Stimulated activated CD4-positive, alpha-beta T cell treated with anti-CD3 and anti-CD28 coated beads, Interleukin-15, amount 100 ng/mL, for 1 hour (primary cell): ENCODE data around the gene SCAPER.

Experiments used
- DNase-seq, 2 donors: peaks; one replicate each; pipeline ENCODE4 v3.0.0-alpha.2; 2020; ENCODE audit warnings: low read depth in 1 of 2, low spot score in 1 of 2

Gene SCAPER, protein sequence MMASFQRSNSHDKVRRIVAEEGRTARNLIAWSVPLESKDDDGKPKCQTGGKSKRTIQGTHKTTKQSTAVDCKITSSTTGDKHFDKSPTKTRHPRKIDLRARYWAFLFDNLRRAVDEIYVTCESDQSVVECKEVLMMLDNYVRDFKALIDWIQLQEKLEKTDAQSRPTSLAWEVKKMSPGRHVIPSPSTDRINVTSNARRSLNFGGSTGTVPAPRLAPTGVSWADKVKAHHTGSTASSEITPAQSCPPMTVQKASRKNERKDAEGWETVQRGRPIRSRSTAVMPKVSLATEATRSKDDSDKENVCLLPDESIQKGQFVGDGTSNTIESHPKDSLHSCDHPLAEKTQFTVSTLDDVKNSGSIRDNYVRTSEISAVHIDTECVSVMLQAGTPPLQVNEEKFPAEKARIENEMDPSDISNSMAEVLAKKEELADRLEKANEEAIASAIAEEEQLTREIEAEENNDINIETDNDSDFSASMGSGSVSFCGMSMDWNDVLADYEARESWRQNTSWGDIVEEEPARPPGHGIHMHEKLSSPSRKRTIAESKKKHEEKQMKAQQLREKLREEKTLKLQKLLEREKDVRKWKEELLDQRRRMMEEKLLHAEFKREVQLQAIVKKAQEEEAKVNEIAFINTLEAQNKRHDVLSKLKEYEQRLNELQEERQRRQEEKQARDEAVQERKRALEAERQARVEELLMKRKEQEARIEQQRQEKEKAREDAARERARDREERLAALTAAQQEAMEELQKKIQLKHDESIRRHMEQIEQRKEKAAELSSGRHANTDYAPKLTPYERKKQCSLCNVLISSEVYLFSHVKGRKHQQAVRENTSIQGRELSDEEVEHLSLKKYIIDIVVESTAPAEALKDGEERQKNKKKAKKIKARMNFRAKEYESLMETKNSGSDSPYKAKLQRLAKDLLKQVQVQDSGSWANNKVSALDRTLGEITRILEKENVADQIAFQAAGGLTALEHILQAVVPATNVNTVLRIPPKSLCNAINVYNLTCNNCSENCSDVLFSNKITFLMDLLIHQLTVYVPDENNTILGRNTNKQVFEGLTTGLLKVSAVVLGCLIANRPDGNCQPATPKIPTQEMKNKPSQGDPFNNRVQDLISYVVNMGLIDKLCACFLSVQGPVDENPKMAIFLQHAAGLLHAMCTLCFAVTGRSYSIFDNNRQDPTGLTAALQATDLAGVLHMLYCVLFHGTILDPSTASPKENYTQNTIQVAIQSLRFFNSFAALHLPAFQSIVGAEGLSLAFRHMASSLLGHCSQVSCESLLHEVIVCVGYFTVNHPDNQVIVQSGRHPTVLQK (N-terminal part only)

DNA sequence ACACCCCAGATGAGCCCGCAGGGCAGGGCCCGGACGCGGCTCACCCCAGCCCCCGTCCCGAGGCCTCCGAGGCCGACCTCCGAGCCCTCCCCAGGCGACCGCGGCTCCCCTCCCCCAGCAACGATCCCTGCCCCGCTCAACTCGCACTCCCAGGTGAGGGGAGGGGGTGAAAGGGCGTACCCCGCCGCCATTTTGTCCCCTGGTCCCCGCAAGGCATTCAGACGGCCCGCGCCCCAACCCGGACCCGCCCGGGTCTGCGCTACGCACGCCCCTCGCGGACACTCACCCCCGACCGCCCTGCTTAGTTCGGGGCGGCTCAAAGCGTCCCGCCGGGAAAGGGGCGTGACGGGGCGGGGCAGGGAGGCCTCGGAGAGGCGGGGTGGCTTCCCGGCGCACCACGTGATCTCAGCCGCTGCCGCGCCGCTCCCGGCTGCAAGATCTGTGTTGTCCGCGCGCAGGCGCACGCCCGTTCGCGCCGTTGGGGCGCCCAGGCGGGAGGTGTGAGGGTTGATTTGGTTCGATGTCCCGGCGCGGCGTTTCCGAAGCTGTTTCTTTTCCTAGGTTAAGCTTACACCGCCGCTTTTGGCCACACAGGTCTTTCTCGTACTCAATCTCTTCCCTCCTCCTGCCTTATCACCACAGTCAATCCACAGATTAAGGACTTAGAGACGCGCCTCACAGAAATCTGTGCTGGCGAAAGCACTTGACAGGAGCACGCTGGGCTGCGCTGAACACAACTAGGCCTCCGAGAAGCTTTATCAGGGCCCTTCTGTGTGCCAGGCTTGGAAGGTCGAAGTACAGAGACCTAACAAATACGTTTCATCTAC is at the start of gene SCAPER:
TSS of gene SCAPER (minus strand) at position 328 of the 827 bp plus-strand sequence. CDS start 21,523 bp downstream, outside the sequence.
- peak; percentile 84 to 90 for DNase-seq

GRCh38 chr15:76954744-76955143 is 49.6 kb upstream of the SCAPER start:
- no peak for DNase-seq

DNA sequence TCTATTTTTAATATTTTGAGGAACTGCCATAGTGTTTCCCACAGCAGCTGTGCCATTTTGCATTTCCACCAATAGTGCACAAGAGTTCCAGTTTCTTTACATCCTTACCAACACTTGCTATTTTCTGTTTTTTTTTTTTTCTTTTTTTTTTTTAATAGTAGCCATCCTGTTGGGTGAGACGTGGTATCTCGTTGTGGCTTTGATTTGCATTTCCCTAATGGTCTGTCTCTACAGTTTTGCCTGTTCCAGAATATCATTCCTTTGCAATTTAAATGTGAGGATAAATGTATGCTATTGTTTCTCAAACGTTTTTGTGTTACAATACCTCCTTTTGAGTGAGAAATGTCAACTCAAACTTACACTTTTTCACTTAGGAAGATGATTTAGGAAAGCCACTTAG is 48.8 kb upstream of the SCAPER start:
- no peak for DNase-seq

DNA sequence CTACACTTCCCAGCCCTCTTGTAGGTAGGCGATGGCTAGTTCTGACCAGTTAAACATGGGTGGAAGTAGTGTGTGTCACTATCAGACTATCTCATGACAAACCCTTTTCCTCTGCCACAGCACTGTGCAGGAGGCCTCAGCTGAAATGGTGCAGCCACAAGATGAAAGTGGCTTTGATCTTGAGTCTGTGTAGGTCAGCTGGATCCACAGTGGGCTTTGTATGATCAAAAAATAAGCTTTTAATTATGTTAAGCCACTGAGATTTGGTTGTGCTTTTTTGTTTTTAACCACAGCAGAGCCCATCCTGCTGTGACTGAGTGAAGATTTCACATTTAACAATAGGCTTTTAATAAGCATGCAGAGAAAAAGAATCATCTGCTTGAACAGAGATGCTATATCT is 46.1 kb upstream of the SCAPER start:
- DNase-seq = no peak

GRCh38 chr15:76947454-76947853 is 42.3 kb upstream of the SCAPER start:
- no peak for DNase-seq

DNA sequence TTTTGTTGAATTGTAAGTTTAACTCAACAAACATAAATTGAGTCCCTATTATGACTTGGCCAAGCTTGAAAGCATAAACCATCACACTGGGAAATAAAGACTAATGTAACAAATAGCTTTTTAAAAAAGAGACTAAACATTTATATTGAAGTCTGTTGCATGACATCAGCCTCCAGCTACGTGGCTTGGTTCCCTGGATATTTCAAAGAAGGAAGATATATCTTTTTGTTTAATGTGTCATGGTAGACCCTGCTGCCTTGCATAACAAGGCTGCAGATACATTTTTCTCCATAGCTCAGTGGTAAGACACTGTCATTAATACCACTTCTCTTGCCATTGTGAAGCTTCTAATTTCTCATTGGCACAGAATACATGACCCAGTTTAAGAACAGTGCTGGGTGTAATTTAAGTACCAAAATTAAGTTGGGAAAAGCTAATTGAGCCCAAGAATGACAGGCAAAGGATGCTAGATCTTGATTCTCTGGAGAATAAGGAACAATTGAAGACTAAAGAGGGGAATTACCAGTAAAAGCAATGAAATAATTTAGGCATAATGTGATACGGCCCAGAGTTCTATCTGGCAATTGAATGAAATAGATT is 40.5 kb upstream of the SCAPER start:
- DNase-seq = no peak

DNA sequence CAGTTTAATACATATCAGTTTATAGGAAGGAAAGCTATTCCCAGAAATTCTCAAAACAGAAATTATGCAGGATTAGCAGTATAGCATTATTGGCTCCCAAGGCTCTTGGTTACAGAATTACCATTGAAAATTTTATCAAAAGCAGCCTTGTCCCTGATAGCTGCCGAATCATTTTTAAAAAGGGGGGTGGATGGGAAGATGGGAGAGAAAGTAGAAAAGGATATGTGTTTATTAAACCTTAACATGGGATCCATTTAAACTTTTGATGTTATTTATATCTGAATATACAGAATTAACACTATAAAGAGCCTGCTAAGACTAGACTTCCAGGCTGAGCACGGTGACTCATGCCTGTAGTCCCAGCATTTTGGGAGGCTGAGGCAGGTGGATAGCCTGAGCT is 37.2 kb upstream of the SCAPER start:
- no peak for DNase-seq

- no peak for DNase-seq
These were observed 36.5 kb upstream of the SCAPER start for GRCh38 chr15:76941636-76942035.

DNA sequence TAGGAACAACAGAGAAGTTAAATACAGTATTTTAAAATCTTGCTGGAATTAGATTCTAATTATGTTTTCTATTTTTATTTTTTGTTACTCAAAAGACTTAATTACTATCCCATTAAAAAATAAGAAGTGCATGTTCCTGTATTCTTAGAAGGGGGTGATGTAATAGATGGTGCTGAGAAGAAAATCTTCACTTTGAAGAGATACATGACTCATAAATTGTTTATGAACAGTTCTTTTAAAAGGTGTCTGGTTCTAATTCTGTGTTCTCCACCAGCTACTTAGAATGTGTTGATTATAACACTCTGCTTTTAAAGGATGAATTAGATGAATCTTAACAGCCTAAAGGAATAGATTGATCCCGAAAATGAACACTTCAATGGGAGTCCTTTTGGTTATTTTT is 34.6 kb upstream of the SCAPER start:
- DNase-seq = no peak

- no peak for DNase-seq
These were observed 33.6 kb upstream of the SCAPER start for GRCh38 chr15:76938752-76939151.

GRCh38 chr15:76936671-76937070 is 31.5 kb upstream of the SCAPER start:
- no peak for DNase-seq

GRCh38 chr15:76935620-76936019 is 30.5 kb upstream of the SCAPER start:
- DNase-seq = no peak

- no peak for DNase-seq
These were observed 27.2 kb upstream of the SCAPER start for GRCh38 chr15:76932135-76932966.

GRCh38 chr15:76931397-76932134 is 26.4 kb upstream of the SCAPER start, which contains the start of gene RCN2:
RCN2 (plus strand) TSS chr15:76931749; CDS start chr15:76931842, 93 bp downstream.
- DNase-seq = peak; percentile 87 to 88

GRCh38 chr15:76930831-76931396 is 25.8 kb upstream of the SCAPER start:
- DNase-seq = no peak

DNA sequence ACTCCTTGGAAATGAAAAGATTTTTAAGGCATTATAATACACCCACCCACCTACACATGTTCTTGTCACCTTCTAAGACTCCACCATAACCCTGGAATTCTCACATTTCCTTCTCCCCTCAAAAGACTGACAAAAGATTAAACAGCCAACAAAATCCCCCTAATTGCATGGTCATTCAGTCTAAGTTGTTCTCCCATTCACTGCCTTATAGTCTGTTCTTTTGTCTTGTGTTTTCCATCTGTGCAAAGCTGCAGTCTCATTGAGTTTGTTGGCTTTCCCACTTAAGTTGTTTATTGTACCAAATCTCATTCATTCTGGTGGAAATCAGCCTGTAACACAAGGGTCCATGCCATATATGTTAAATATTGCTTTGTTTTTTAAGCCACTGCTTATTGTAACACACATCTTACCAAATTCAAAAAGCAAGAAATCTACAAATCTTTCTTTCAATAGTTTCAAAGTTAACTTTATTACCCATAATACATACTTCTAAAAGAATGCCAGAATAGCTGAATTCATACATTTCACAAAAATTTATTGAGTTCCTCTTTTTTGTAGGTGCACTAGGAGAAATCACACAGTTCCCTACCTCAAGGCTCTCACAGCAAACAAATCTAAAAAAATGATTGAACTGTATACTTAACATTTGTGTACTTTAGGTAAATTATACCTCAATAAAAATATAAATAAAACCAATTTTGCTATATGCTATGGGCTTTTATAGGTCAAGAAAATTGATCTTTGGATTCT is 24.0 kb upstream of the SCAPER start:
- no peak for DNase-seq

DNA sequence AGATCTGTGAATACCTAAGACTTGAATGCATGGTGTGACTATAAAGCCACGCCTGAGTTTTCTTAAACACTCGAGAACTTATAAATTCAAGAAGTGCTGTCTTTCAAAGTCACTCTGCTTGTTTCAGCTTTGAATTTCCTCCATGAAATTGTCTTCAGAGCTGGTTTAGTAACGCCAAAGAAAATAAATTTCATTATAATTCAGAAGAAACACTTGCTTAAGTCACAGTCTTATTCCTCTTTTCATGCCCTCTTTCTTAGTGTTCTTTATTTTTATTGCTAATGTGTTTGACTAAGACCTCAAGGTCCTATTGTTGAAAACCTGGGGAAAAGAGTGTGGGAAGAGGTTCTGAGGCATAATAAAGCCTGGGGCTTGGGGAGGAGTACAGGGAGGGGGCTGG is 23.1 kb upstream of the SCAPER start:
- no peak for DNase-seq
